GM18873 (cell line): ENCODE data around the gene CCNE1.

Experiments used
- ATAC-seq: cut with Tn5 transposase; IDR thresholded peaks from one replicate; pipeline ENCODE4 v1.9.1; 2021; ENCODE audit warnings: mild to moderate bottlenecking, moderate library complexity, moderate number of reproducible peaks; ENCODE audit not compliant: unreplicated experiment, low FRiP score

CCNE1 gene

DNA sequence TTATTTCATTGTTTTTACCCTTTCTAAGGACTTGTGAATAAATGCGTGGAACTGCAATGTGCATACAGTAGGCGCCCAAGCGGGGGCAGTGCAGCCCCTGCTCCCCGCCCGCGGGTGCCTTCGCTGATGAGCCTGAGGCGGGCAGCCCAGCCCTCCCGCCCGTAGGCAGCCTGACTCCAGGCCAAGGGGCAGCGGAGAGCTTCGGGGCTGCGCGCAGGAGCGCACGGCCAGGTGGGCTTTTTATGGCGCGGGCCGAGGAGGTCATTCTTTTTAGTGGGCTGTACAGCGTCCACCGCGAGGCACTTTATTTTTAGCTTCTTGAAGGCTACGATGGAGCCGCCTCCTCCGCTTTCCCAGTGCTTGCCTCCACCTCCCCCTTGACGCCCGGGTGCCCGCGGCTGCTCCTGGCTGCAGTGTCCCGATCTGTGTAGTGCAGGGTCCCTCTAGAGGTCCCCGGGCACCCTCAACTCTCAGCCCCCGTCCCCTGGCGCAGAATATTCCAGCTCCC, 60.5 kb downstream of the CCNE1 start:
- ATAC-seq = no peak

DNA sequence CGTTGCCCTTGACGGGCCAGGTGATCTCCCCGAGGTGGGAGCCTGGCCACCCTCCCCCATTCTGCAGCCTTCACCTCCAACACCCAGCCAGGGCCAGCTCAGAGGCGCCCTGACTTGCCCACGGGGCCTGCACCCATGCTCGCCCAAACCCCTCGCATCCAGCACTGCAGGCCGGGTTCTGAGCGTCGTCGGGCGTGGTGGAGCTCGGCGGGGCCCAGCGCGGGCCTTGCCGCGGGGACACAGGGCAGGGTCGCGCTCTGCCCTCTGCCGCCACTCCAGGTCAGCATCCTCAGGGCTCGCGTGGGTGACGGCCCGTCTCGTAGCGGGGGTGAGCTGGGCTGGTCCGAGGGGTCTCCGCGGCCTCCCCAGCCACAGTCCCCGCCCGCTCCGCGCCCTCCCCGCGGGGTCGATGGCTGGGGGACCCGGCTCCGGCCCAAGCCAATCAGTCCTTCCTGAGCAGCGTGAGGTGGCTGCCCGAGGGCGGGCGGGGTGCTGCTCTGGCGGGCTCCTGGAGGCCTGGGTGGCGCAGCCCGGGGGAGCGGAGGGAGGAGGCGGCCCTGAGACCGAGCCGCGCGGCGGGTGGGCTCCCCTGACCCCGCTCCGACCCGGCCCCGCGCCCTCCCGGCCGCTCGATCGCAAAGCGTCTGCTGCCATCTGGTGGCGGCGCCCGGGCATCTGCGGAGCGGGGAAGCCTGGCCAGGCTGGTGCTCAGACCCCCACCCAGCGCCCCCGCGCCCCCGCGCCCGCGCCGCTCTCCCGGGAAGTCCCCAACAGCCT, 61.4 kb downstream of the CCNE1 start:
- ATAC-seq = no peak
